ENCODE results near the gene MFF.

Gene MFF

DNA sequence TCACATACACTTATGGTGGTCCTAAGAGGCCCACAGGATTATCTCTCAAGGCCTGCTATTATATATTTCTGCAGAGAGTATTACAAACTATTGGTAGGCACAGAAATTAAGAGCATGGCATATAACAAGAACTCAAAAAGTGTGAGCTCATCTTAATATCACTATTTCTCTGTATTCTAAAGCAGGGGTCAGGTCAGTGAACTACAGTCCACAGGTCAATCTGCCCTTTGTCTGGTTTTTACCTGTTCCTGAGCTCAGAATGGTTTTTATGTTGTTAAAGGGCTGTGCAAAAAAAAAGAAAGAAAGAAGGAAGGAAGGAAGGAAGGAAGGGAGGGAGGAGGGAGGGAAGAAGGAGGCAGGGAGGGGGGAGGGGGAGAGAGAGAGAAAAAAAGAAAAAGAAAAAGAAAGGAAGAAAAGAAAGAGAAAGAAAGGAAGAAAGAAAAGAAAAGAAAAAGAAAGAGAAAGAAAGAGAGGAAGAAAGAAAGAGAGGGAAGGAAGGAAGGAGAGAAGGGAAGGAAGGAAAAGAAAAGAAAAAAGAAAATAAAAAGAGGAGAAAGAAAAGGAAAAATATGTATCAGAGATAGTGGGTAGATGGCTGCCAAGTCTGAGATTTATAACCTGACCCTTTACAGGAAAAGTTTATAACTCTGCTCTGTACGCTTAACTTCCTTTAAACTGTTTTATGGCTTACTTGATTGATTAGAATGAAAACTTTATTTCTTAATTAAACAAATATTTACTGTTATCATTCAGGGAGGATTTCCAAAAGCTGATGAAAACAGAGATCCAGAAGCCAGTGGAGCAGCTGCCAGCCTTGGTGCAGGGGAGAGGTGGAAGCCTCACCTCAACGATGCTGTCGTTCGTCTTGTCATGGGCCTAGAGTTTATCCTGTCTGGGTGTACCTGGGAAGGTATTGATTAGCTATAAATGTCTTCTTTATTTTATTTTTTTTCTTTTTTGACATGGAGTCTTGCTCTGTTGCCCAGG lies 73.9 kb downstream of the MFF start:
- TF ChIP-seq ZNF274 (IDR thresholded peaks at IDR 0.05; ENCODE audit: low read depth, low read length): no peak
- H3K4me3 ChIP-seq (ENCODE audit: low read length): no peak overlapping the region

DNA sequence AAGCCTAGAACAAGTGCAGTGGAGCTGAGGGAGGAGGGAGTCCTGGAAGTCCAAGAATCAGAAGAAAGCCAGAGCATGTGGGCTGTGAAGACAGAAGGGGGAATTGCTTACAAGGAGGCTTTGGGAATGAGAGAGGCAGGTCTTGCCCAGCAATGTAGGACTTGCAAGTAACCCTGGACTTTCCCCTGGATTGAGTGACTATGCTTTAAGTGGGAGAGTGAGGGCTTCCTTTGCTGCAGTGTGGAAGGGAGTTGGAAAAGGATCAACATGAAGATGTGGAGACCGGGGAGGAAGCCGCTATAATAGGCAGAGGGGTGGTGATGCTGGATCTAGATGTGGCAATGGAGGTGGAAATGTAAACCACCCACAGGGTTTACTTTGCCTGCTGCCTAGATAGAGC lies 76.5 kb downstream of the MFF start:
- no peak overlapping the region for H3K4me3 ChIP-seq (ENCODE audit: low read length)
- no peak for TF ChIP-seq ZNF274 (IDR thresholded peaks at IDR 0.05; ENCODE audit: low read depth, low read length)

DNA sequence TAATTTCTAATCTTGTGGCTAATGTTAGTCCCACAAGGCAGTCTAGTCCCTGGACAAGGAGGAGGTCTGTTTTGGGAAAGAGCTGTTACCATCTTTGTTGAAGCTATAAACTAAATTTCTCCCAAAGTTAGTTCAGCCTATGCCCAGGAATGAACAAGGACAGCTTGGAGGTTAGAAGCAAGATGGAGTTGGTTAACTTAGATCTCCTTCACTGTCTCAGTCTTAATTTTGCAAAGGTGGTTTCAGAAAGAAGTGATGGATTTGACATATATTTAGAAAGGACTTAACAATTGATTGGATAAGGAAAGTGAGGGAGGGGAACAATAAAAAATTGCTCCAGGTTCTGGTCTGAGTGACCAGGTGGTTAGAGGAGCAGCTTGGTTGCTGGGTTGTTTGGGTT lies 77.3 kb downstream of the MFF start:
- H3K4me3 ChIP-seq (ENCODE audit: low read length): no peak overlapping the region
- TF ChIP-seq ZNF274 (IDR thresholded peaks at IDR 0.05; ENCODE audit: low read depth, low read length): no peak

DNA sequence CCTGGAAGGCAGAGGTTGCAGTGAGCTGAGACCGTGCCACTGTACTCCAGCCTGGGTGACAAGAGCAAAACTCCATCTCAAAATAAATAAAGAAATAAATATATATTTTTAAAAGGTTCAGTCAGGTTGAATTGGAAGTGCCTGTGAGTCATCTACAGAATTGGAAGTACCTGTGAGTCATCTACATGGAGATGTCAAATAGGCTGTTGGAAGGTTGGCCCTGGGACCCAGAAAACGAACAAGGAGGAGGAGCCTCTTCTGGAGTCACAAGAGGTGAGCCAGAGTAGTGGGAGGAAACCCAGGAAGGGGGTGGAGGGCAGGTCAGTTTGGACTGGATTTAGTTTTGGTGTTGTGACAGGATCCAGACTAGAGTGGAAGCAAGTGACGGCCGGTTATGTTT lies 77.9 kb downstream of the MFF start:
- TF ChIP-seq ZNF274 (IDR thresholded peaks at IDR 0.05; ENCODE audit: low read depth, low read length): no peak

DNA sequence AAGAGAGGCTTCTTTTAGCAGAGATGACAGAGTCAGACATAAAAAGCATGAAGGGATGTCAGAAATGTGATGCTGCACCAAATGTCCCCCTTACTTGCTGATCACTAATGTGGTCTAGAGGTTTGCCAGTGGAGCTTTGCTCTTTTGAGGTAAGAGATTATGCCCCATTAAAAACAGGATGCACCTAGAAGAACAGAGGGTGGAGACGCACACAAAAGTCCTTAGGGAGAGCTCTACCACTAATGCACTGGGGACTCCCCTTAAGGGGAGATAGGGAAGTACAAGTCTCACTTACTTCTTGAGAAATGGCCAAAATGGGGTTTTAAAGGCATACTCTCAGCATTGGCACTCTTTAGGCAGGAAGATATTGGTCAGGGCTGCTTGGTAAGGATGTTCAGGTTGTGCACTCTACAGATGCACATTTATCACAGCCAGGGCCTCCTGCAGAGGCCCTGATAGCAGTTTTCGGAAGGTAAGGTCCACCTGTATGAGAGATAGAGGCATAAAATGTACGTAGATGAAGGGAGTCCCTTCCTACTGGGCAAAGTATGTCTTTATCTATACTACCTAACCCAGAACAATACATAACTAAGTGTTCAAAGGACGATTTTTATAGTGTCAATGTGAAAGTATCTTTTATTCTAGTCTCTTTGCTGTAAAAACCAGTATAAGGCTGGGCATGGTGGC lies 79.7 kb downstream of the MFF start:
- TF ChIP-seq ZNF274 (IDR thresholded peaks at IDR 0.05; ENCODE audit: low read depth, low read length): no peak
- H3K4me3 ChIP-seq (ENCODE audit: low read length): no peak overlapping the region

More for the DNA sequence above, 77.9 kb downstream of the MFF start:
- no peak overlapping the region for H3K4me3 ChIP-seq (ENCODE audit: low read length)

DNA sequence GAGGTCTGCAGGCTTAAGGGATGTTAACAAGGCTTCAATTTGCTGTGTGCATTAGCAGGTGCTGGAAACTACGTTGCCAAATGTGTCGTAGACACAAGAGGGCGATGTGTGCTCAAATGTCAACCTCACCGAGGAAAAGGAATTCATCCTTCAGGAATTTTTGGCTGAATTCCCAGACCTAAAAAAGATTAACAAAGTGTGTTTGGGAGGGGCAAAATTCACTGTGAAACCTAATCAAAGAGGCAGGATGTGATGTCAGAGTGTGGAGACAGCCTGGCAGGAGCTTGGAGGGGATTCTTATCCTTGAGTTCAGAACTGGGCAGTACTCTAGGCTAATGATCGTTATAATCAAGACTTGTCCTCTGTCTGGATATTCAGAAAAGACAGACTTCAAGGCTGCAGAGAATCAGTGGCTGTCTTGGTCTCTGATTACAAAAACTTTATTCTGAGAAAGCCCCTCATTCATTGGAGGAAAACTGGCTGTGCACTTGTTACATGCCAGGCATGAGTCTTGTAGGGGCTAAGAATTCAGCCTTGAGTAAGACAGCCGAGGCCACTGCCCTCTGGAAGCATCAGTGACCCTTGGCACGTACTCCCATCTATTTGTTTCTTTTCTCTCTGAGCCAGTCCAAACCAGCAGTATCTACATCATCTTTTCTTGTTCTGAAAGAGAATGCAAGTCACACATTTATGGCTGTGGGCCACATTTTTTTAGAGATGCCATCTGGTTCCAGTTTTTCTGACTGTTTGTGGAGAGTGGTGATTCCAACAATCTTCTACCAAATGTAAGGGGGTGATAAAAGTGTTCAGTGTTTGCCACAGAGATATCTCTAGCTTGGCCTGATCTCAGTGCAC lies 81.4 kb downstream of the MFF start:
- TF ChIP-seq ZNF274 (IDR thresholded peaks at IDR 0.05; ENCODE audit: low read depth, low read length): no peak
- H3K4me3 ChIP-seq (ENCODE audit: low read length): no peak overlapping the region

Measured in GM08714 (cell line).